ENCODE data around the gene SLC25A45. TPM values are rescaled to one million over a fixed set of nuclear protein-coding genes. Genes with fewer than 3 reads are reported as not detected.
A peak's percentile ranks its signal among the peaks of the same experiment; 100 is the strongest.

SLC25A45 gene
- polyA plus RNA-seq, 1 of the 3 experiments (the other 2 are of a cell fraction): 3.6 TPM

- ChIA-PET POLR2A (no interaction called here), CTCF (interaction anchor here (1.5 to 4.1 kb wide), 4 partner anchors 36 to 171 kb away, joined by 4 to 31 read pairs (median 6); no protein-coding TSS in a partner anchor)
- peaks cover 31% of the 10 kb centered on the region for H3F3A ChIP-seq (replicated peaks; ENCODE audit: insufficient read depth)
- no peak overlapping the region; the same call in 1 of the 2 replicates for H3K4me2 ChIP-seq
- peaks cover 18% of the 10 kb centered on the region for H3K79me2 ChIP-seq (ENCODE audit: insufficient read depth)
- no peak overlapping the region for H3K9ac ChIP-seq
- no peaks in the 10 kb centered on the region for H3K9me2 ChIP-seq
- no peaks in the 10 kb centered on the region for H3K9me3 ChIP-seq
- no peak overlapping the region for H2AFZ ChIP-seq (ENCODE audit: low read depth)
- TF ChIP-seq EZH2phosphoT487 (IDR thresholded peaks at IDR 0.05; ENCODE audit: borderline replicate concordance, low read depth) (no peak), POLR2AphosphoS5 (IDR thresholded peaks at IDR 0.05; ENCODE audit: low read depth, low read length) (no peak), ZBTB33 (IDR thresholded peaks at IDR 0.05; ENCODE audit: borderline replicate concordance, low read depth) (no peak), NFIC (IDR thresholded peaks at IDR 0.05; ENCODE audit: borderline replicate concordance) (no peak), YY1 (IDR thresholded peaks at IDR 0.05; ENCODE audit: low read depth) (no peak), MXI1 (IDR thresholded peaks at IDR 0.05; ENCODE audit: low read depth, low read length) (no peak), NRF1 (IDR thresholded peaks at IDR 0.05; ENCODE audit: low read depth, low read length) (no peak), TAF1 (IDR thresholded peaks at IDR 0.05; ENCODE audit: borderline replicate concordance, low read depth, low read length) (no peak), TCF12 (IDR thresholded peaks at IDR 0.05) (no peak), EP300 (IDR thresholded peaks at IDR 0.05; ENCODE audit: borderline replicate concordance in 1 of 2, low read depth in 1 of 2, low read length in 1 of 2) (no peak)
- H3K27me3 ChIP-seq (ENCODE audit: insufficient read depth): no peaks in the 10 kb centered on the region
- peak overlapping the region; percentile 48 to 99; a peak in 3 of 4 replicates for H3K27ac ChIP-seq (ENCODE audit: low read depth in 2 of 2, low read length in 1 of 2)
- H3K4me3 ChIP-seq (ENCODE audit: low read depth in 2 of 2, low read length in 1 of 2): no peak overlapping the region
- WGBS (ENCODE audit: low lambda C conversion rate): 98% methylated on average over 14 of the region's 16 CpGs
- no peak for DNase-seq
- peaks cover 25 to 54% of the 10 kb centered on the region in 2 experiments; a peak in 3 of 4 replicates for H3K4me1 ChIP-seq (ENCODE audit: control insufficient read depth in 1 of 2, insufficient read depth in 2 of 2, low read depth in 1 of 2, low read length in 1 of 2)
- H3K36me3 ChIP-seq (replicated peaks in 1 of 2; ENCODE audit: control insufficient read depth in 1 of 2, insufficient read depth in 2 of 2, low read length in 1 of 2): no peaks in the 10 kb centered on the region
- H4K20me1 ChIP-seq (ENCODE audit: insufficient read depth): no peaks in the 10 kb centered on the region
Observed at GRCh38 chr11:65380460-65381119, 1.9 kb downstream of the SLC25A45 start.

- Histone ChIP-seq H3K27ac (ENCODE audit: low read depth in 2 of 2, low read length in 1 of 2) (no peak overlapping the region), H4K20me1 (ENCODE audit: insufficient read depth) (no peaks in the 10 kb centered on the region), H3K36me3 (replicated peaks in 1 of 2; ENCODE audit: control insufficient read depth in 1 of 2, insufficient read depth in 2 of 2, low read length in 1 of 2) (no peaks in the 10 kb centered on the region), H3K9ac (no peak overlapping the region), H3K4me2 (no peak overlapping the region), H3K9me3 (no peaks in the 10 kb centered on the region), H2AFZ (ENCODE audit: low read depth) (no peak overlapping the region), H3K4me1 (ENCODE audit: control insufficient read depth in 1 of 2, insufficient read depth in 2 of 2, low read depth in 1 of 2, low read length in 1 of 2) (peaks cover 25 to 54% of the 10 kb centered on the region in 2 experiments; a peak in 3 of 4 replicates), H3K27me3 (ENCODE audit: insufficient read depth) (no peaks in the 10 kb centered on the region), H3F3A (replicated peaks; ENCODE audit: insufficient read depth) (peaks cover 31% of the 10 kb centered on the region), H3K79me2 (ENCODE audit: insufficient read depth) (peaks cover 17% of the 10 kb centered on the region), H3K9me2 (no peaks in the 10 kb centered on the region), H3K4me3 (ENCODE audit: low read depth in 2 of 2, low read length in 1 of 2) (no peak overlapping the region)
- no peak for DNase-seq
- ChIA-PET POLR2A (interaction anchor here (0.8 kb wide), 1 partner anchor 45 kb away, joined by 3 read pairs; no protein-coding TSS in a partner anchor), CTCF (interaction anchor here (0.8 to 4.1 kb wide), 8 partner anchors 10 to 172 kb away, joined by 3 to 31 read pairs (median 6); no protein-coding TSS in a partner anchor)
- WGBS (ENCODE audit: low lambda C conversion rate): 91% methylated on average over 4 of the region's 13 CpGs
- TF ChIP-seq RFX5 (IDR thresholded peaks at IDR 0.05; ENCODE audit: low read length) (no peak), NFIC (IDR thresholded peaks at IDR 0.05; ENCODE audit: borderline replicate concordance) (no peak), TCF12 (IDR thresholded peaks at IDR 0.05) (no peak), MXI1 (IDR thresholded peaks at IDR 0.05; ENCODE audit: low read depth, low read length) (no peak), REST (IDR thresholded peaks at IDR 0.05; ENCODE audit: low read depth, low read length) (no peak), SMC3 (IDR thresholded peaks at IDR 0.05; ENCODE audit: low read depth, low read length) (no peak), FOXM1 (IDR thresholded peaks at IDR 0.05; ENCODE audit: low read depth) (no peak), IRF3 (IDR thresholded peaks at IDR 0.05; ENCODE audit: low read depth, low read length) (no peak), TEAD4 (IDR thresholded peaks at IDR 0.05; ENCODE audit: borderline replicate concordance, insufficient read depth) (no peak), RXRA (IDR thresholded peaks at IDR 0.05; ENCODE audit: borderline replicate concordance, low read depth) (no peak)
Observed at GRCh38 chr11:65379698-65380459, 2.6 kb downstream of the SLC25A45 start.

Data from SK-N-SH (cell line).